GM21786 (cell line): Measurements from ENCODE around the gene BFSP2.

Experiments
- ATAC-seq: cut with Tn5 transposase; IDR thresholded peaks from one replicate; pipeline ENCODE4 v1.9.1; 2021; ENCODE audit not compliant: unreplicated experiment

Gene BFSP2

DNA sequence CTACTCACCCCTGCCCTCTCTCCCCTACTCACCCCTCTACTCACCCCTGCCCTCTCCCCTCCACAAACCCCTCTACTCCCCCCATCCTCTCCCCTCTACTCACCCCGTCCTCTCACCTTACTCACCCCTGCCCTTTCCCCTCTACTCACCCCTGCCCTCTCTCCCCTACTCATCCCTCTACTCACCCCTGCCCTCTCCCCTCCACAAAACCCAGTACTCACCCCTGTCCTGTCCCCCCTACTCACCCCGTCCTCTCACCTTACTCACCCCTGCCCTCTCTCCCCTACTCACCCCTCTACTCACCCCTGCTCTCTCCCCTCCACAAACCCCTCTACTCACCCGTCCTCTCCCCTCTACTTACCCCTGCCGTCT is 14.2 kb downstream of the BFSP2 start:
- no peak for ATAC-seq

DNA sequence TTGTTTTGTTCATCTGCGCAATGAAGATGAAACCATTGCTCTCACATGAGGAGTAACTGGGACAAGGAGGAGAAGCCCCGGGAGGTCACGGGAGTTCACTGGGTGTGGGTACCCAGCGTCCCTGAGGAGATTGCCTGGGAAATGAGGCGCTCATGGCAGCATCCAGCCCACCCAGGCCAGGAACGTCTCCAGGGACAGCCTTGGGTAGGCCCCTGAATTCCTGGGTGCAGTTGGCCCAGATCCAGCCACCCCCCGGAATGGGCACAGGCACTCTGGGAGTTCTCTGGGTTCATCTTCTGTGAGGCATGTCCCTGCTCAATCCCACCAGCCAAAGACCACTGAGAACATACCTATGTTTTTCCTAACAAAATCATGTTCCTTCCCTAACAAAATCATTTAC is 18.5 kb downstream of the BFSP2 start:
- ATAC-seq = no peak

- no peak for ATAC-seq
Measured at GRCh38 chr3:133419151-133419909, 19.5 kb downstream of the BFSP2 start.

DNA sequence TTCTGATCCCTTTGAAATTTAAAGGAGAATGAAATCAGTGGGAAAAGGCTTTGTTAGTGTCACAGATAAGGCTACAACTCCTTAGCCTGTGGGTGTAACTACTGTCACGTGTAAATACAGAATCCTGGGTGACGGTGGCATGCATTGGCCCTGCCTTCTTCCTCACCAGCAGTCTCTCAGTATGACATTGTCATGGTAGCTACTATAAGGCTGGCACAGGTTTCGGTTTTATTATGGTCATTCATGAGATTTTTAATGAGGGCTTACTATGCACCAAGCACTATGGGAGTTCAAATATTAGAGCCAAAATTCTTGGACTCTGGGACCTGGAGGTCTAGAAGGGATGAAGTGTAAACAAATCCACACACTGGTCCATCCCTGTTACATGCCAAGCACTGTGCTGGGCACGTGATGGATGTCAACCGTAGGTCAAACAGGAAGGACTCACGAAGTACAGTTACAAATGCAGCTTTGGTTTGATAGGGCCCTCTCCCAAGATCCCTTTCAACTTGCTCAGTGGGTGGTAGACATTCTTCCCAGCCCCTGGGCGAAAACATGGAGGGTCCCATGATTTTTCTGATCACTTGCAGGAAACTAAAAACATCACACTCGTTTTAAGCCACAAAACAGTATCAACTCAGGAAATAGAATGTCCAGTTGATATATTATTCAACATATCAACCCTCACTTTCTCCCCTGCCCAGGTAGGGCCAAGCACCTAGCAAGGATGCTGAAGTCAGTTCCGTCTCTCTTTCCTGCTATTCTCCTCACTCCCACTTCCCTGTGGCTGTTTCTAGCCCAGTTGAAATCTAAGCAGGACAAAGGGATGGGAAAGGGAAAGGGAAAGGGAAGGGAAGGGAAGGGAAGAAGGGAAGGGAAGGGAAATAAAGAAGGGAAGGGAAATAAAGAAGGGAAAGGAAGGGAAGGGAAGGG is 25.3 kb downstream of the BFSP2 start:
- ATAC-seq = peak; percentile 49

GRCh38 chr3:133425898-133426297 is 26.0 kb downstream of the BFSP2 start:
- ATAC-seq = no peak

GRCh38 chr3:133426721-133427120 is 26.9 kb downstream of the BFSP2 start:
- no peak for ATAC-seq

DNA sequence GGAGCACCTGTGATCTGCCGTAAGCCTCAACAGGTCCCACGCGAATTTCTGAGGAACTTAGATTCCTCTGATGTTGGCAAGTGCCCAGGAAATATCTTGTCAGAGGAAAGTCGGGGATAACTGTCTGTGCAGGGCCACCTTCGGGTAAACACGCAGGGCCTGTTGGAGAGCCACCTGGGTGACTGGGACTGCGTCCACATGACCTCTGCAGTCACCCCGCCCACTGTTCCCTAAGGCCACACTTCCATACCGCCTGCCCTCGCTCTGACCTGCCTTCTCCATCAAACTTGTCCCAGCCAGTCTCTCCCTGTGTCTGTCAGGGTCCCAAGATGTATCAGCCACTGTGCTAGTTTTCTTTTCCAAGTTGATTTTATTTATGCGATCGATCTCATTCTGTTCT is 28.7 kb downstream of the BFSP2 start:
- no peak for ATAC-seq

DNA sequence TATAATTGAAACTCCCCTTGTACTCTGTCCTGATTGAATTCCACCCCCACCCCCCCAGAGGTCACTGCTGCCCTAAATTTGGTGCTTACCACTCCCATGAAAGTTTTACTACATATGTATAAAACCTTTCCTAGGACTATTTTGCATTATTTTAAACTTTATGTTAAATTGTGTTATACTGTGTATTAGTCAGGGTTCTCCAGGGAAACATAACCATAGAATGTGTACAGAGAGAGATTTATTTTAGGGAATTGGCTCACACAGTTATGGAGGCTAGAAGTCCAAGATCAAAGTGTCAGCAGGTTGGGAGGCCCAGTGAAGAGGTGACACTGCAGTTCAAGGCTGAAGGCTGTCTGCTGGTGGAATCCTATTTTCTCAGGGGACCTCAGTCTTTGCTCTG is 29.2 kb downstream of the BFSP2 start:
- ATAC-seq = no peak

DNA sequence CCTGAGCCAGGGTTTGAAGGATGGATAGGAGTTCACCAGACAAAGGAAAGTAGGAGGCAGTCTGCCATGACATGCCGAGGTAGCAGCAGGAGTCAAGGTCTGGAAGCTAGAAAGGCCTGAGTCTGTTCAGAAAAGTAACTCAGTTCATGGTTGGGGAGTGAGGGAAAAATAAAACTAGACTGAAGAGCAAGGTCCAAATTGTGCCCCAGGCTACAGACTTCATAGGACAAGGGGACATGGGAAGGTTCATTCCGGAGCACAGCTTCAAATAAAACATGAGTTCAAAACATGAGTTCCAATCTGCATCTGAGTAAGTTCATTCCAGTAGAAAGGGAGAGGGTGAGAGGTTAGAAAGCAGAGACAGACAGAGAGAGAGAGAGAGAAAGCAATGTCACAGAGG is 39.7 kb downstream of the BFSP2 start:
- no peak for ATAC-seq

DNA sequence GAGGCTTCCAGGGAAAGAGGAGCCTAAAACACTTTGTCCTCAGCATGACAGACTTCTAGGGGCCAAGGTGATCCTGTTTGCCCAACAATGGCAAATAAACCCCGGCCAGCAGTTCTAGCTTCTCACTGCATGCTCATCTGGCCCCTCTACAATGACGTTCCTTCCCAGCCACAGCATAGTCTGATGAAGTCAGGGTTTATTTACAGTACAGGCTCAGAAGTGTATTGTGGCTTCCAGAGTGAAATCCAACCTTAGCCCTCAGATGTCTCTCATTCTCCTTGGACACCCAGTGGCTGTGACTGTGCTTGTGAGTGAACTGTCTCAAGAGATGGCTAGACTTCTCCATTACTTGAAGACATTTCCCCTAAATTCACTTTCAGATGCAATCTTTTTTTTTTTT is 40.8 kb downstream of the BFSP2 start:
- ATAC-seq = no peak

GRCh38 chr3:133441867-133442270 is 42.0 kb downstream of the BFSP2 start:
- peak; percentile 82 for ATAC-seq

DNA sequence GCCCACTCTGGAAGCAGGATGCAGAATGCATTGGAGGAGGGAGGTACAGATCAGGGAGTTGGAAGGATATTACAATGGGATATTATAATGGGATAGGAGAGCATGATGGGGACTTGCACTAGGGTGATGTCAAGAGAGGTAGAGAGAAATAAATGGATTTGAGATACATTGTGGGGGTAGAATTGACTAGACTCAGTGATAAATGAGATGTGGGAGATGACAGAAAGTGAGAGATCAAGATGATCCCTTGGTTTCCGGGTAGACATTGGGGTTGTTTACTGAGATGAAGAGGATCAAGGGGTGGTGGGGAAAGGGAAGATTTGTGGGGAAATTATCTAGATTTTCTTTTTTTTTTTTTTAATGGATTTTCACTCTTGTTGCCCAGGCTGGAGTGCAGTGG is 42.7 kb downstream of the BFSP2 start:
- no peak for ATAC-seq

DNA sequence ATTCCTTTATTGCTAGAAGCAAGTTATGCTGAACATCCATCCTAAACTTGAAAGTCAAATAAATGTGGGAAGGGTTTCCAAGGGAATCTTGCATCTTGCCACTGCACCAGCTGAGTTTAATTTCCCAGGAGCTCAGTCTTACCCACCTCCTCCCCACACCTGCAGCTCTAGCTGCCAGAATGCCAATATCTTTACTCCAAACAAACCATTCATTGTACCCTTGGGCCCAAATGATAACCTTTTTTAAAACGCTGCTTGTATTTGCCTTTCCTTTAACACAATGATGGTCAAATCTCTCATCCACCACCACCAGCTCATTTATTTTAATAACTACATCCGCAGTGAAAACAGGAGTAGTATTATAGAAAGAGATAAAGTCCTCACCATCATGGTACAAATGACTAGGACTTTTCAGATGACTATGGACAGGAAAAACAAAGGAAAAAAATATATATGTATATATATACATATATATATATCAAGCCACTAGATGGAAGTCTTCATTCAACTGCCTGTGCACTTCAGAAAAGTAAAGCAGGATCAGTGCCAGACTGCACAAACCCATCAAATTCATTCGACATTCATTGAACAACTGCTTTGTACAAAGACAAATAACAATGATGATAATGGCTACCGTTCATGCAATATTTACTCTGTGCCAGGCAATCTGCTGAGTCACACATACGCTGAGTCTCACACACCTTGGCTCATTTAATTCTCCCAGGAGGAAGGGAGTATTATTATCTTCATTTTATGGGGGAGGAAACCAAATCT is 44.0 kb downstream of the BFSP2 start:
- ATAC-seq = no peak

GRCh38 chr3:133444423-133444774 is 44.5 kb downstream of the BFSP2 start:
- no peak for ATAC-seq

- no peak for ATAC-seq
Measured at GRCh38 chr3:133445108-133445507, 45.3 kb downstream of the BFSP2 start.

GRCh38 chr3:133447750-133448477 is 48.1 kb downstream of the BFSP2 start:
- ATAC-seq = peak; percentile 37

- ATAC-seq = peak; percentile 94
Measured at GRCh38 chr3:133448478-133449122, 48.7 kb downstream of the BFSP2 start.

- no peak for ATAC-seq
Measured at GRCh38 chr3:133451309-133451708, 51.5 kb downstream of the BFSP2 start.

DNA sequence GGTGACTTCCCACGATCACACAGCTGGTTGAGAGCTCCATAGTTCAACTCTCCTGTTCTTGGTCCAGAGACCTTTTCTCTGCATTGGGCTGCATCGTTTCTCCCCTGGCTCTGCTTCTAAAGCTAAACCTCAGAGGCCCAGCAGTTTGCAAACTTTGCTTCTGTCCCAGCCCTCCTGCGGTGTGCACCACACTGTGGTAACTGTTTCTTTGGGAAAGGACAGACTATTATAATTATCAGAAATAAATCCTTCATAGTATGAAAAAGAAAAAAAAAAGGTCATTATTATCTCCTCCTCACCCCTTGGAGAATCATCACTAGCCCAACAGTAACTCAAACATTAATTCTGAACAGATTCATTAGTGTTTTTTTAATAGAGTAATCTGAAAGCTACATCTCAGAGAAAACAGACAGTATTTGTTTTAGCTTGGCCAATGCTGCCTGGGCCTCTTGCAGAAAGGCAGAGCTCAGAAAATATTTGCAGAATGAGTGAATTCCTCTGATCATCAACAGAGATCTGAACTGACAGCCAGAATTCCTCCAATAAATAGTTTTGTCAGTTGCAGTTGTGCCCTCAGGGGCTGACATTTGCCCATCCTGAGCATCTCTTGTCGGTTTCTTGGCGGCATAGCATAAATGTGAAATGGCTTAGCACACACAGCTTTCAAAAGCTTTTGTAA is 52.9 kb downstream of the BFSP2 start:
- ATAC-seq = no peak

GRCh38 chr3:133453383-133453782 is 53.5 kb downstream of the BFSP2 start:
- no peak for ATAC-seq
